Melanocyte of skin (primary cell): ENCODE data around the gene LMF1. TPM values are rescaled to one million over a fixed set of nuclear protein-coding genes. Genes with fewer than 3 reads are reported as not detected.

Experiments used
- total RNA-seq, 2 donors: library from RNA; depleted of rRNA; stranded (reverse); fragments of >200 nt; gene quantifications; 2 replicates each; pipeline ENCODE4 v1.2.3, GENCODE V29; 2012

LMF1 gene
- total RNA-seq, result 10 to 100 TPM; 23.0 to 35.8 TPM

DNA sequence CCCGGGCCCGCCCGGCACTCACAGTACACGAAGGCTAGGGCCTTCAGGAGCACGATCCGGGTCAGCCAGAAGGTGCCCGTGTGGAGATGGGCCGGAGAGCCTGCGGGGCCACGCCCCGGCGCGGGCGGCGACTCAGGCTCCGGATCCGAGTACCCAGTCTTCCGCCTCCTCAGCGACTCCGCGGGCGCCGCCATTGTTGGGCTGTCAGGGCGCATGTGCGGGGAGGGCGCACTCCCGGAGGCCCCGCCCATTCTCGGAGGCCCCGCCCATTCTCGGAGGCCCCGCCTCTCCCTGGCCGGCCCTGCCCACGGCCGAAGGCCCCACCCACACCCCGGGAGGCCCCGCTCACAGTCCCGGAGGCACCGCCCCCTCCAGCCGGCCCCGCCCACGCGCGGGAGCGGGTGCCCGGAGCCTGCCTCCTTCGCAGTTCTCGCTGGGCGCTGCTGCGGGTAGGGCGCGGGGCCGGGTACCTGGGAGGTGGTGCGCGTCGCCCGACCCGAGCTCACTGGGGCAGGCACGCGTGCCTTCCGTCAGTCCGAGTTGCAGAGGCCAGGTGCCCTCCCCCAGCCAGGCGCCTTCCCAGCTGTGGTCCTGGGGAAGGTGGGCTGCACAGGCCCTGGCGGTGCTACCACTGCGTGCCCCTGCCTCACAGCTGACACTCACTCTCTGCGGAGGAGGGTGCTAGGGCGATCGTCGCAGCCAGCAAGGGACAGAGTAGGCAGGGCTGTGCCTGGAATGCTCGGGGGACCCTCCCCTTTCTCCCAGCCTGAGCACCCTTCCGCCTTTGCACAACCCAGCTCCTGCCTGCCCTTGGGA, at the start of gene LMF1:
TSS of gene LMF1 (minus strand) at position 219 of the 816 bp plus-strand sequence. CDS start at position 215, 4 bp downstream.

DNA sequence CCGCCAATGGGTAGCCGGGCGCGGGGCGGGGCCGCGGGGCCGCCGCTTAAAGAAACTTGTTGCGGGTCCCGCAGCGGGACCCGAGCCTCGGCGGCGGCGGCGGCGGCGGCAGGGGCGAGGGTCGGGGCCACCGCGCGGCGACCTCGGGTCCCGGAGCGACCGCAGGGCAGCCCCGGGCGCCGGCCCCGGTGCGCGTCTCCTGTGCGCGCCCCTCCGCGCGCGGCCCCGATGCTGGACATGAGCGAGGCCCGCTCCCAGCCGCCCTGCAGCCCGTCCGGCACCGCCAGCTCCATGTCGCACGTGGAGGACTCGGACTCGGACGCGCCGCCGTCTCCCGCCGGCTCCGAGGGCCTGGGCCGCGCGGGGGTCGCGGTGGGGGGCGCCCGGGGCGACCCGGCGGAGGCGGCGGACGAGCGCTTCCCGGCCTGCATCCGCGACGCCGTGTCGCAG, 10.9 kb upstream of the LMF1 start, which contains the start of gene SOX8:
TSS of gene SOX8 (plus strand) at position 76 of the 450 bp plus-strand sequence. CDS start at position 229, 153 bp downstream.

Other genes with a start within 250 kb of the LMF1 start
- 10 to 100 TPM; 23.4 to 28.0 TPM for gene ANTKMT, start 249.8 kb downstream of the LMF1 start, total RNA-seq
- 1 to 10 TPM; 3.1 to 6.0 TPM for gene CCDC78, start 244.5 kb downstream of the LMF1 start, total RNA-seq
- gene HAGHL, start 243.9 kb downstream of the LMF1 start, total RNA-seq, result 10 to 100 TPM; 31.3 to 34.3 TPM
- 10 to 100 TPM; 33.4 to 40.0 TPM for gene CIAO3, start 230.0 kb downstream of the LMF1 start, total RNA-seq
- not detected for gene MSLN, start 210.2 kb downstream of the LMF1 start, total RNA-seq
- 10 to 100 TPM; 34.8 to 41.6 TPM for gene RPUSD1, start 182.6 kb downstream of the LMF1 start, total RNA-seq
- gene CHTF18, start 182.4 kb downstream of the LMF1 start, total RNA-seq, result 10 to 100 TPM; 18.6 to 31.6 TPM
- gene GNG13, start 170.2 kb downstream of the LMF1 start, total RNA-seq, result not detected
- gene SOX8, start 10.8 kb upstream of the LMF1 start, total RNA-seq, result 10 to 100 TPM in 1 of 2 donors, 1 to 10 TPM in 1; 1.0 to 14.3 TPM
- not detected for gene SSTR5, start 101.8 kb upstream of the LMF1 start, total RNA-seq
- not detected for gene C1QTNF8, start 125.3 kb upstream of the LMF1 start, total RNA-seq
- 1 to 10 TPM in 1 of 2 donors, under 1 TPM in 1; under 0.01 to 1.7 TPM for gene CACNA1H, start 182.1 kb upstream of the LMF1 start, total RNA-seq